Peyer's patch (tissue), 4 donors: ENCODE results near the gene GCKR. TPM values are rescaled to one million over a fixed set of nuclear protein-coding genes. Genes with fewer than 3 reads are reported as not detected.
"Not testable (repeated sequence)": the region's sequence is repeated elsewhere in the genome, so short reads cannot be mapped to it uniquely, and the experiment has no call there.

Experiments
- DNase-seq, 3 donors: peaks; one replicate each; pipeline ENCODE4 v3.0.0-alpha.2; 2017 to 2019
- H3K27ac ChIP-seq, 4 donors: fragments of 200-600 bp; sonication (generic); one replicate each; pipeline ENCODE4 v1.5.1; 2016 to 2019
- H3K27me3 ChIP-seq, 2 donors: fragments of 200-600 bp; sonication (generic); one replicate each; pipeline ENCODE4 v1.5.1; 2019
- H3K36me3 ChIP-seq, 3 donors: fragments of 200-600 bp; sonication (generic); one replicate each; pipeline ENCODE4 v1.5.1; 2016 to 2019
- H3K4me1 ChIP-seq, 4 donors: fragments of 200-600 bp; sonication (generic); one replicate each; pipeline ENCODE4 v1.5.1; 2016 to 2019
- H3K4me3 ChIP-seq, 4 donors: fragments of 200-600 bp; sonication (generic); 1 replicate in 3 of 4; 2 replicates in 1 of 4; pipeline ENCODE4 v1.5.1; 2016 to 2019; ENCODE audit warnings: mild to moderate bottlenecking in 1 of 4
- H3K9me3 ChIP-seq, 4 donors: fragments of 200-600 bp; sonication (generic); one replicate each; pipeline ENCODE4 v1.5.1; 2016 to 2019; ENCODE audit warnings: mild to moderate bottlenecking in 1 of 4
- CTCF ChIP-seq, 6 experiments: fragments of 450-650 bp in 4 of 6; fragments of 200-600 bp in 2 of 6; sonication (generic) in 1 of 6; IDR thresholded peaks; one replicate each; pipeline ENCODE4 v1.5.1; 2017 to 2019; ENCODE audit warnings: antibody characterized with exemption in 6 of 6, mild to moderate bottlenecking in 3 of 6, moderate library complexity in 1 of 6
- POLR2A ChIP-seq, 2 donors: fragments of 450-650 bp; IDR thresholded peaks; one replicate each; pipeline ENCODE4 v1.5.1; 2017; ENCODE audit warnings: antibody characterized with exemption in 2 of 2, mild to moderate bottlenecking in 2 of 2, moderate library complexity in 2 of 2
- total RNA-seq, 4 donors: library from RNA; depleted of rRNA; stranded (reverse); fragments of >200 nt; gene quantifications; one replicate each; pipeline ENCODE4 v1.1.0, GENCODE V29; 2016

Gene GCKR
- total RNA-seq, 4 donors from 2014 or later = 0.53 to 0.94 TPM; not detected in 2

- TF ChIP-seq POLR2A (IDR thresholded peaks at IDR 0.05) = no peak
- no peak for TF ChIP-seq CTCF (IDR thresholded peaks at IDR 0.05)
- Histone ChIP-seq H3K4me1 (no peaks in the 10 kb centered on the region), H3K9me3 (no peaks in the 10 kb centered on the region), H3K27ac (no peak overlapping the region), H3K4me3 (no peak overlapping the region), H3K36me3 (no peaks in the 10 kb centered on the region), H3K27me3 (no peaks in the 10 kb centered on the region)
- no peak for DNase-seq
These were observed 48.9 kb downstream of the GCKR start for GRCh38 chr2:27545348-27546141.

GRCh38 chr2:27549303-27549702 is 52.7 kb downstream of the GCKR start:
- H3K4me3 ChIP-seq = no peak overlapping the region
- H3K36me3 ChIP-seq = no peaks in the 10 kb centered on the region
- H3K27ac ChIP-seq = no peak overlapping the region
- H3K4me1 ChIP-seq = no peaks in the 10 kb centered on the region
- TF ChIP-seq CTCF (IDR thresholded peaks at IDR 0.05) (no peak), POLR2A (IDR thresholded peaks at IDR 0.05) (no peak)
- H3K9me3 ChIP-seq = no peaks in the 10 kb centered on the region
- no peaks in the 10 kb centered on the region for H3K27me3 ChIP-seq
- no peak for DNase-seq

GRCh38 chr2:27551514-27551913 is 54.9 kb downstream of the GCKR start:
- TF ChIP-seq POLR2A (IDR thresholded peaks at IDR 0.05) = no peak
- TF ChIP-seq CTCF (IDR thresholded peaks at IDR 0.05) = no peak
- H3K4me3 ChIP-seq = no peak overlapping the region
- H3K9me3 ChIP-seq = no peaks in the 10 kb centered on the region
- H3K36me3 ChIP-seq = no peaks in the 10 kb centered on the region
- no peaks in the 10 kb centered on the region for H3K27me3 ChIP-seq
- H3K27ac ChIP-seq = no peak overlapping the region
- H3K4me1 ChIP-seq = no peaks in the 10 kb centered on the region
- no peak for DNase-seq

- H3K4me1 ChIP-seq = no peaks in the 10 kb centered on the region
- H3K27ac ChIP-seq = no peak overlapping the region
- H3K27me3 ChIP-seq = no peaks in the 10 kb centered on the region
- H3K9me3 ChIP-seq = no peaks in the 10 kb centered on the region
- H3K4me3 ChIP-seq = no peak overlapping the region
- no peaks in the 10 kb centered on the region for H3K36me3 ChIP-seq
- TF ChIP-seq POLR2A (IDR thresholded peaks at IDR 0.05) (no peak), CTCF (IDR thresholded peaks at IDR 0.05) (no peak)
- no peak for DNase-seq
These were observed 56.3 kb downstream of the GCKR start for GRCh38 chr2:27552941-27553340.

GRCh38 chr2:27554451-27554850 is 57.8 kb downstream of the GCKR start:
- not testable (repeated sequence) for DNase-seq, H3K36me3 ChIP-seq, H3K27ac ChIP-seq, H3K4me3 ChIP-seq, H3K27me3 ChIP-seq, H3K4me1 ChIP-seq, H3K9me3 ChIP-seq

GRCh38 chr2:27559228-27559627 is 62.6 kb downstream of the GCKR start:
- TF ChIP-seq CTCF (IDR thresholded peaks at IDR 0.05) = no peak
- TF ChIP-seq POLR2A (IDR thresholded peaks at IDR 0.05) = no peak
- DNase-seq = no peak
- H3K27ac ChIP-seq = no peak overlapping the region
- no peaks in the 10 kb centered on the region for H3K9me3 ChIP-seq
- H3K4me3 ChIP-seq = no peak overlapping the region
- no peaks in the 10 kb centered on the region for H3K27me3 ChIP-seq
- H3K36me3 ChIP-seq = no peaks in the 10 kb centered on the region
- H3K4me1 ChIP-seq = no peaks in the 10 kb centered on the region
